ENCODE data around the gene SERPINA4. TPM values are rescaled to one million over a fixed set of nuclear protein-coding genes. Genes with fewer than 3 reads are reported as not detected.

Gene SERPINA4
- total and polyA plus RNA-seq, 9 of the 15 experiments (the other 6 are each of a cell fraction or from before 2014, with no cell fraction given): not detected

DNA sequence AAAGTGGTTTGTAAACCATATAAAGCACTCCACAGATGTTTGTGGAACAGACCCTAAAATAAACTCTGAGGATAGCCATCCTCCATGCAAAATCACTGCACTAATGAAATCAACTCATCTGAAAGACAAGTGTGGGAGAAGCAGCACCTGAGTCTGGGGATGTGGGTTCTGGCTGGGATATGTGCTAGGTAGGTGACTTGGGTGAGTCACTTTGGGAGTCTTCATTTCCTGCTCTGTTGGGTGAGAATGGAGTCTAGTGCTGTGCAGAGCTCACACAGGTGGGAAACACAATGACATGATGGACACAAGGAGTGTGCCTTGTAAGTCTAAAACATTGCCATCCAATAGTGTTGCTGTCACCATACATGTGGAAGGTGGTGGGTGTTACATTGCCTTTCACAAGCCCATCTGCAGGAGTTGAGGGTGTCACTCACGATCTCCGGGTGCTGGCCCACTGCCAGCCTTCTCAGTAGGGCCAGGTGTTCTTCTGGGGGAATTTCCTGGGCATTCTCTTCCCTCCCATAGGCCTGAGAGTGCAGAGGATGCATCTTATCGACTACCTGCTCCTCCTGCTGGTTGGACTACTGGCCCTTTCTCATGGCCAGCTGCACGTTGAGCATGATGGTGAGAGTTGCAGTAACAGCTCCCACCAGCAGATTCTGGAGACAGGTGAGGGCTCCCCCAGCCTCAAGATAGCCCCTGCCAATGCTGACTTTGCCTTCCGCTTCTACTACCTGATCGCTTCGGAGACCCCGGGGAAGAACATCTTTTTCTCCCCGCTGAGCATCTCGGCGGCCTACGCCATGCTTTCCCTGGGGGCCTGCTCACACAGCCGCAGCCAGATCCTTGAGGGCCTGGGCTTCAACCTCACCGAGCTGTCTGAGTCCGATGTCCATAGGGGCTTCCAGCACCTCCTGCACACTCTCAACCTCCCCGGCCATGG is 2.0 kb downstream of the SERPINA4 start (continued):
- TF ChIP-seq, protein P1, sequence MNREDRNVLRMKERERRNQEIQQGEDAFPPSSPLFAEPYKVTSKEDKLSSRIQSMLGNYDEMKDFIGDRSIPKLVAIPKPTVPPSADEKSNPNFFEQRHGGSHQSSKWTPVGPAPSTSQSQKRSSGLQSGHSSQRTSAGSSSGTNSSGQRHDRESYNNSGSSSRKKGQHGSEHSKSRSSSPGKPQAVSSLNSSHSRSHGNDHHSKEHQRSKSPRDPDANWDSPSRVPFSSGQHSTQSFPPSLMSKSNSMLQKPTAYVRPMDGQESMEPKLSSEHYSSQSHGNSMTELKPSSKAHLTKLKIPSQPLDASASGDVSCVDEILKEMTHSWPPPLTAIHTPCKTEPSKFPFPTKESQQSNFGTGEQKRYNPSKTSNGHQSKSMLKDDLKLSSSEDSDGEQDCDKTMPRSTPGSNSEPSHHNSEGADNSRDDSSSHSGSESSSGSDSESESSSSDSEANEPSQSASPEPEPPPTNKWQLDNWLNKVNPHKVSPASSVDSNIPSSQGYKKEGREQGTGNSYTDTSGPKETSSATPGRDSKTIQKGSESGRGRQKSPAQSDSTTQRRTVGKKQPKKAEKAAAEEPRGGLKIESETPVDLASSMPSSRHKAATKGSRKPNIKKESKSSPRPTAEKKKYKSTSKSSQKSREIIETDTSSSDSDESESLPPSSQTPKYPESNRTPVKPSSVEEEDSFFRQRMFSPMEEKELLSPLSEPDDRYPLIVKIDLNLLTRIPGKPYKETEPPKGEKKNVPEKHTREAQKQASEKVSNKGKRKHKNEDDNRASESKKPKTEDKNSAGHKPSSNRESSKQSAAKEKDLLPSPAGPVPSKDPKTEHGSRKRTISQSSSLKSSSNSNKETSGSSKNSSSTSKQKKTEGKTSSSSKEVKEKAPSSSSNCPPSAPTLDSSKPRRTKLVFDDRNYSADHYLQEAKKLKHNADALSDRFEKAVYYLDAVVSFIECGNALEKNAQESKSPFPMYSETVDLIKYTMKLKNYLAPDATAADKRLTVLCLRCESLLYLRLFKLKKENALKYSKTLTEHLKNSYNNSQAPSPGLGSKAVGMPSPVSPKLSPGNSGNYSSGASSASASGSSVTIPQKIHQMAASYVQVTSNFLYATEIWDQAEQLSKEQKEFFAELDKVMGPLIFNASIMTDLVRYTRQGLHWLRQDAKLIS (CRISPR knock-in tag; IDR thresholded peaks at IDR 0.05): no peak
- TF ChIP-seq MAZ (CRISPR knock-in tag; conservative IDR thresholded peaks at IDR 0.05 in 1 of 2, IDR thresholded peaks at IDR 0.05 in 1 of 2) (no peak), ZEB2 (IDR thresholded peaks at IDR 0.05) (no peak)
- TF ChIP-seq, protein P2, sequence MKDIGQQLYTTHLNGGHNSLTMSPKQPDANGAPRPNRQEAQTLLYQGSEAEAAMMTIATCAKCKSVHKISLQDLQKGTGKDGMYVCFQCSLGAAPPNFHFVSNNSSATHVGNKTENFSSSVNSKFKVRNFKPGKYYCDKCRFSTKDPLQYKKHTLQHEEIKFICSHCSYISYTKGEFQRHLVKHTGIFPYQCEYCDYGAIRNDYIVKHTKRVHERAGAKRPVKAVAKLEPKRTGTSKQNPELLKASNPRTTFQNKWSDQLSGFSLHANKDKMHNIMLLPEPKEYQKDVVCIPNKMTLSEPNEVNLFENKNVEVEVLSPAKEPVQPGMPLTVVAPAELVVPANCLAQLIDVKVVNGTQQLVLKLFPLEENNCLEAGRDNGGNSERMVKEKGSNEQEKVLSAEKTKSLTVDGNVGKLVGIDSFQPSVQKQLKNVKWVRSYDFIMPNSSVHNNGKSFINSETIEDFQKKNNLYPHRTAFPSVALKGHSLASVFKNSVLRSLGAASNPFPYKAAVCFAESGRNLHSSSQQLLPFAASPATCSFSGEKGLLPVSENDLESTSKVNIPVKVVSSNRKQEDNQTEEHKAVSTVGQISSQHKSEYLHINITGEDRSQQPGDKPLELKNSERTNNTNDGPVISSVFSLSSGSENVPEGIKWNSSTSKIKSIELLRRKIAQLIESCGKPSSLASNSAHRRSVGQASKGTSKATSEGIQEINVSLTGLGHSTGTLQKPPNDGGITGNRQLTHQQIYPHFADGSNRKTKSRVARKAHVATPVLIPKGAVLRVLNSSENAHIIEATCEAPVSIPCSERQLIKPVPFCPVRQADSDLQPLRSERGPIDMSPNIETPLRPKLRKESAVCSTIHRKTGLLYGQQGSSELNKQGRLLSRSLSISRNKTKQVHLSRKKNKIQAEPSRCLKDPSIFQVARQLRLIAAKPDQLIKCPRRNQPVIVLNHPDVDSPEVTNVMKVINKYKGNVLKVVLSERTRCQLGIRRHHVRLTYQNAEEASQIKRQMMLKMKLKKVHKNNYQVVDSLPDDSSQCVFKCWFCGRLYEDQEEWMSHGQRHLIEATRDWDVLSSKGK (CRISPR knock-in tag; IDR thresholded peaks at IDR 0.05): no peak
- TF ChIP-seq, protein P3, sequence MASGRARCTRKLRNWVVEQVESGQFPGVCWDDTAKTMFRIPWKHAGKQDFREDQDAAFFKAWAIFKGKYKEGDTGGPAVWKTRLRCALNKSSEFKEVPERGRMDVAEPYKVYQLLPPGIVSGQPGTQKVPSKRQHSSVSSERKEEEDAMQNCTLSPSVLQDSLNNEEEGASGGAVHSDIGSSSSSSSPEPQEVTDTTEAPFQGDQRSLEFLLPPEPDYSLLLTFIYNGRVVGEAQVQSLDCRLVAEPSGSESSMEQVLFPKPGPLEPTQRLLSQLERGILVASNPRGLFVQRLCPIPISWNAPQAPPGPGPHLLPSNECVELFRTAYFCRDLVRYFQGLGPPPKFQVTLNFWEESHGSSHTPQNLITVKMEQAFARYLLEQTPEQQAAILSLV (tag; IDR thresholded peaks at IDR 0.05): no peak
